CD4-positive, alpha-beta T cell treated with Interleukin-1 beta for 1 hour (primary cell): ENCODE data around the gene CCR9.
"Not testable (repeated sequence)": the region's sequence is repeated elsewhere in the genome, so short reads cannot be mapped to it uniquely, and the experiment has no call there.

Experiments used
- DNase-seq, 2 donors: peaks; one replicate each; pipeline ENCODE4 v3.0.0-alpha.2; 2020 to 2022

The CCR9 gene

GRCh38 chr3:45885979-45886705, at the start of gene CCR9:
CCR9 (plus strand) TSS chr3:45886543; CDS start chr3:45894934, 8,391 bp downstream.
- peak in 1 of 2 donors; percentile 18 for DNase-seq

DNA sequence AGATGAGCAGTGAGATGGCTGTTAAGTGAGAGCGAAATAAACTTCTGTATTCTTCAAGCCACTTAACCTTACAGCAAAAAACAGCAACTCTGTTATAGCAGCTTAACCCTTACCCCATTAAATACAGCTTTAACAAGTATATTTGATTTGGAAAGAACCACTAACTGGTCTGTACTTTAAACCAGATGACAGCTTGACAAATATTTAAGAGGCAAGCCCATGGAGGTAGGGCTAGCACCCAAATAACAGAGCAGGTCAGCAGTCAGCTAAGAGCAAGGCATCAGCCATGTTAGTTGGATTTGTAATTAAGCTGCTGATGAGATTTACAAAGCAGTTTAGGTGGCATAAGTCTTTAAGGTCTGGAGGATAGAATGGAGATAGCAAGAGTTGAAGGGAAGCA, 47.9 kb upstream of the CCR9 start:
- no peak for DNase-seq

DNA sequence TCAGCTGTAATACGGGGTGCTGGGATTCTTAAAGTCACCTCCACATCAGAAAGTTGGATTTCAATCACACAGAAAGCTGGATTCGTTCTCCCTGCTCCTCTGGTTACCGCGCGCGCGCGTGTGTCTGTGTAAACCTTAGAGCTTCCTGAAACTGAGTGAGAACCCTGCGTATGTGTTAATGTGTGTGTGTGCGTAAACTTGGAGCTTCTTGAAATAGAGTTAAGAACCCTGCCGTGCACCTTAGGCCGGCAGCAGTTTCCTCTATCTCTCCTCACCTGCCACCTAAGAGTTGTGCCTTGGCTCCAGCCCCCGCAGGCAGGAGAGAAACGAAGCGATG, 45.0 kb upstream of the CCR9 start:
- DNase-seq, result peak in 1 of 2 donors; percentile 6

DNA sequence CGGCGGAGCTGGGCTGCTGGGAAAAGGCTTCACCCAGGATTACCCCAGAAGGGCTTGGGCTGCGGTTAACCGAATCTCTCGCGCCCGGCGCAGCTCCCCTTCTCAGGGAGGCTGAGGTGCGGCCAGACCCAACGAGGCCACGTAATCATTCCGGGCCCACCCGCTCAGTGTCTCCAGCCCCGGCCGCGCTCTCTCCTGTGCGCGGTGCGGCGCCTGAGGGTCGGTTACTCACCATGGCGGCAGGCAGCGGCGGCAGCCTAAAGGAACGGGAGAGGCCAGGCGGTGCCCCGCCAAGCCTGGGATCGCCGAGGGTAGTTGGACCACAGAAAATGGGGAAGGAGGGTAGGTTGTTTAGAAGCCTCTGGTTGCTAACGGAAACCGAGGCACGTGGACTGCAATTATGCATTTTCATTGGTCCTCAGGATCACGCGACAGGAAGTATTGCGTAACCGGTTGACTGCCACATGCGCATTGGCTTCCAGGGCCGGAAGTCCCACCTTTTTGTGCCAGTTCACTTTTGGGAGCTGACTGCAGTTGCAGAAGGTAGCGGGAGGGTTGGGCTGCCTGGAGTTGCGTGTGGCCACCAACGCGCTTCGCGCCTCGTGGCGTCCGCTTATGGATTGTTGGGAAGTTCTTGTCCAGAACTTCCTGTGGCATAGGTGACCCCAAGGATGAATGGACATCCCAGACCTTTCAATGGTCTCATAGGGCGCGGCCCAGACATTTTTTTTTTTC, 44.4 kb upstream of the CCR9 start, which contains the start of gene LZTFL1:
Gene LZTFL1 (minus strand): TSS at position 363 of the 735 bp plus-strand sequence. CDS start 128 bp downstream, at position 235.
- DNase-seq, result peak; percentile 92 to 93

DNA sequence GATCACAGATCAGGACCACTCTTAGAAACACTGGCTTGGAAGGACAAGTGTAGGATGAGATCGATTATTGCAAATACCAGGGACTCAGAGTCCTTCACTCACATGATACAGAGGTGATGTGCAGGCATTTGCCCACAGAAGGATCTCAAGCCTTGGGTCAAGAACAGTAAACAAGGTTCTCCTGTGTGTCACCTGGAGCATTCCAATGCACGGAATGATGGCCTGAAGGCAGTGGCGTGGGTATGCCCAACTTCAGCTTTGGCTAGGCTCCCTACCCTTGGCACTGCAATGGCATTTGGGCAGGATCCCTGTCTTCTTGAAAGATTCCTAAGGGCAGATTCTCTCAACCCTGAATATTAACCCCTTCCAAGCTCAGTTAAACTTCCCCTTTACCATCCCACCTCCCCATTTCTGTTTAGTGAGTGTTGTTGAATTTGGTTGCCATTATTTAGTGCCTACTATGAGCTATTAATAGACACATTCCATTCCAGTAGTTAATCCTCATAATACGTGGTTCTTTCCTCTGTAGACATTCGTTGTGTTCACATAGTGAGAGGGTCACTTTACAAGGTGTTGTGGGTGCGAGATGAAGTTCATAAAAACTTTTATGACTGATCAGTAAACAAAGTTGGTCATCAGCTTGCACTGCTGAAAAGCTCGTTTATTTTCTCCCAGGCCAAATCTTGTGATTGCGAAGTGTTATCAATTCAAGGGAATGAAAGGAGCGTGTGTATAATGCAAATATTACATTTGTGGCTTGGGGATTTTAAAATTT, 43.3 kb upstream of the CCR9 start:
- DNase-seq, result no peak

GRCh38 chr3:45844616-45845015, 41.7 kb upstream of the CCR9 start:
- DNase-seq, result no peak

DNA sequence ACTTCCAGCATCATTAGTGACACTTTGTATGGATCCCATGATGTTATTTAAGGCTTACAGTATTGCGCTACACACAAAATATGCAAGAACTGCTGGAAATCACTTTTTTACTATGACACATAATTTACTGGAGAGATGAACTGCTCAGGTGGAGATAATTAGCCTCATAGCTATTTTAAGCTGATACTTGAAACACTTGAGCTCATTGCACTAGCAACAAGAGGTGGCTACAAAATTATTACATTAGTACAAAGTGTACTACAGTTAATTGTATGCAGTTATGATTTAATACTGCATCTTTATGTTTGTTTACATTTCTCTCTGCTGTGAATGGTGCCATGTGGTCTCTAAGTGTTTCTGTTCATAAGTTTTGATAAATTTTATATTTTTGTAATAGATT, 38.0 kb upstream of the CCR9 start:
- no peak for DNase-seq

DNA sequence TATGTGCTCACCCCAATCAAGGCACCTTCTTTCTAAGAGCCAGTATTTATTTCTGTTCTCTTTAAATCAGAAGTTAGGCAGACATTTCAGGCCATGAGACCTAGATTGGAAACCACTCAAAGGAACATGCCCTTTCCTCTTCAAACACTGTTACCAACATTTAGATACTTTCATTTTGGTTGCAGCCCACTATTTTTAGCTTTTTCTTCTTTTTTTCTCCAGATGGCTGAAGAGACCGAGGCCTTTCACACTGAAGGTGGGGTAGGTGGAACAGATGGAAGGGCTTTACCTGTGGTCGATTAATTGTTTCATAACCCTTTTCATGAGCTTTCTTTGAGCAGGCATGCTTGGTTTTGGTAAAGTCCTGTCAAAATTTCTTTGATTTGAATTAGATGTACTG, 33.5 kb upstream of the CCR9 start:
- DNase-seq, result no peak

- DNase-seq, result not testable (repeated sequence)
These were observed 30.0 kb upstream of the CCR9 start for GRCh38 chr3:45856323-45856722.

GRCh38 chr3:45857024-45857423, 29.3 kb upstream of the CCR9 start:
- DNase-seq, result not testable (repeated sequence)

- DNase-seq, result no peak
These were observed 27.4 kb upstream of the CCR9 start for GRCh38 chr3:45858809-45859543.

DNA sequence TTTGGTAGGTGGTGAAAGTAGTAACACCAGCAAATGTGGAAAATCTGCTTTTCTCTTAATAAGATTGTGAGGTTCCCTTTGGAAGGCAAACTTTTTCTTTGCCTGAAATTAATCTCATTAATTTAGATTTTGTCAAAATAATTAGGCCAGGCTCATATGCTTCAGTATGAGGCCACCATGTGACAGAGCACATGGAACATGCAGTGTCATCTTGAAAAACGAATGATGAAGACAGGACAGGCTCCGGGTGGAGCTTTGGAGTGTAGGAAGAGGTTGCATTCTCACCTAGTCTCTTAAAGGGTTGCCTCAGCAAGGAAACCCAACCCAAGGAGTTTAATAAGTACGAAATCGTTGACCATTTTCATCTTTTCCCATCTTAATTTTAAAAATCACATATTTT, 25.9 kb upstream of the CCR9 start:
- DNase-seq, result no peak

GRCh38 chr3:45861043-45861719, 25.2 kb upstream of the CCR9 start:
- DNase-seq, result no peak

GRCh38 chr3:45864760-45865519, 21.4 kb upstream of the CCR9 start:
- no peak for DNase-seq

- DNase-seq, result no peak
These were observed 20.8 kb upstream of the CCR9 start for GRCh38 chr3:45865563-45865962.

DNA sequence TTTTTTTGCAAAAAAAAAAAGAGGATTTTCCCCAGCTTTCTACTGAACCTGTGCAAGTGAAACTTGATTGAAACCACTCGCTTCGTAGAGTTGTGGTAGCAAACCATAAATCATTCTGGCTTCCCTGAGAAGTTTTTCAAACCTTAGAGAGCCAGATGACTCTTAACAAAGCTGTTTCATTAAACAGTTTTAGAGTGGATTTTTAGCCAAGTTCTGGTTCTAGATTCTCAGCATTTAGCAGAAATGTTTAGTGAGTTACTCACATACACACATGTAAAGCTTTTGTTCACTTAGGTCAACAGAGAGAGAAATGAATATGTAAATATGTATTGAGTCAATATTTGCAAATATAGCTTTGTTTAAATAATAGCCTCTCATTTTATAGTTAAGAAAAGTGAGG, 18.1 kb upstream of the CCR9 start:
- no peak for DNase-seq

- no peak for DNase-seq
These were observed 17.7 kb upstream of the CCR9 start for GRCh38 chr3:45868650-45869049.

- no peak for DNase-seq
These were observed 16.7 kb upstream of the CCR9 start for GRCh38 chr3:45869638-45870037.

- peak; percentile 68 to 72 for DNase-seq
These were observed 16.2 kb upstream of the CCR9 start for GRCh38 chr3:45870099-45870498.

DNA sequence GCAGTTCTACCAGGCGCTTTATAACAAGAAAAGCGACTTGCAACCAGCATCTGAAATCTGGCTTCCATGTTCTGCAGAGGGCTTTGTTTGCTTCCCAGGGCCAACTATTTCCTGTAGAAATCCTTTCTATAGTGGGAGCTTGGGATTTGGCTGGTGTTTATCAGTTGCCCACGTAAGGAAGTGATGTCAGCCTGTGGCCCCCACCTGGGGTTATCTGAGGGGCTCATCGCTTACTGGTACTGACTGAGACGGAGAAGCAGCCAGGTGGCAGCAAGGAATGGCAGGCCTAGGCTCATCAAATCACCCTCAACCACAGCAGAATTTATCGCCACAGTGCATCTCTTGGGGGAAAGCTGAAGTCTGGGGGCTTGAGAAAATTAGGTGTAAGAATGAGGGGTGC, 14.6 kb upstream of the CCR9 start:
- no peak for DNase-seq

GRCh38 chr3:45872569-45872968, 13.8 kb upstream of the CCR9 start:
- no peak for DNase-seq

DNA sequence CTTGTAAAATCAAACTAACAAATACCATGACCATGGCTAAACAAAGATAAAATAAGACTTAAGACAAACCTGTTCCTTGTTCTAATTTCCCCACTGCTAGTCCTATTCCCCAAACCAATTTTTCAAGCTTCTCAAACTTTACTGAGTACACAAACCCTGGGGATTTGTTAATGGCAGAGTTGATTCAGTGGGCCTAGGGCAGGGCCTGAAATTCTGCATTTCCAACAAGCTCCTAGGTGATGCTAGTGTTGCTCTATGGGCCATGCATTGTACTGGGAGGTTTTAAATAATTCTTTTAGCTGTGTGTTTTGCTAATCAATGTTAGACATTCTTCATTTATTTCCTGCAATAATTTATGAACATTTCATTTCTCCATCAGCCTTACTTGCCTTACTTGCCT, 13.3 kb upstream of the CCR9 start:
- no peak for DNase-seq
